Immature natural killer cell (primary cell): Measurements from ENCODE around the gene IGF2BP3. TPM values are rescaled to one million over a fixed set of nuclear protein-coding genes. Genes with fewer than 3 reads are reported as not detected.
"Not testable (repeated sequence)": the region's sequence is repeated elsewhere in the genome, so short reads cannot be mapped to it uniquely, and the experiment has no call there.

Experiments
- DNase-seq, 3 donors: peaks; one replicate each; pipeline ENCODE4 v3.0.0; 2022; ENCODE audit warnings: mixed read lengths in 1 of 3
- H3K27ac Mint-ChIP-seq, 6 donors: one replicate each; pipeline ENCODE4 v1.8.0; 2020; ENCODE audit warnings: mixed read lengths in 6 of 6, mild to moderate bottlenecking in 5 of 6, inconsistent platforms in 4 of 6, moderate library complexity in 3 of 6
- H3K27me3 Mint-ChIP-seq, 3 donors: one replicate each; pipeline ENCODE4 v1.8.0; 2020 to 2021; ENCODE audit warnings: low read depth in 3 of 3, mild to moderate bottlenecking in 3 of 3, mixed read lengths in 3 of 3, moderate library complexity in 3 of 3, inconsistent platforms in 1 of 3
- H3K36me3 Mint-ChIP-seq, 3 donors: one replicate each; pipeline ENCODE4 v1.8.0; 2020; ENCODE audit warnings: mixed read lengths in 3 of 3, inconsistent platforms in 2 of 3, mild to moderate bottlenecking in 2 of 3
- H3K4me1 Mint-ChIP-seq, 2 donors: one replicate each; pipeline ENCODE4 v1.8.0; 2020; ENCODE audit warnings: inconsistent platforms in 2 of 2, mild to moderate bottlenecking in 2 of 2, mixed read lengths in 2 of 2, moderate library complexity in 1 of 2
- H3K4me3 Mint-ChIP-seq, 5 donors: one replicate each; pipeline ENCODE4 v1.8.0; 2020; ENCODE audit warnings: mild to moderate bottlenecking in 5 of 5, mixed read lengths in 5 of 5, inconsistent platforms in 3 of 5, moderate library complexity in 3 of 5
- H3K9me3 Mint-ChIP-seq, 6 donors: one replicate each; pipeline ENCODE4 v1.8.0; 2020; ENCODE audit warnings: mild to moderate bottlenecking in 6 of 6, mixed read lengths in 6 of 6, inconsistent platforms in 4 of 6, moderate library complexity in 3 of 6
- polyA plus RNA-seq, 3 donors: library from polyadenylated mRNA; unstranded; fragments of 300-500 nt; fragmentation: Illumina TruSeq; gene quantifications; one replicate each; pipeline ENCODE4 v1.2.3, GENCODE V29; 2021

IGF2BP3 gene
- polyA plus RNA-seq, 3 donors from 2014 or later: 0.76 TPM; not detected in 2

DNA sequence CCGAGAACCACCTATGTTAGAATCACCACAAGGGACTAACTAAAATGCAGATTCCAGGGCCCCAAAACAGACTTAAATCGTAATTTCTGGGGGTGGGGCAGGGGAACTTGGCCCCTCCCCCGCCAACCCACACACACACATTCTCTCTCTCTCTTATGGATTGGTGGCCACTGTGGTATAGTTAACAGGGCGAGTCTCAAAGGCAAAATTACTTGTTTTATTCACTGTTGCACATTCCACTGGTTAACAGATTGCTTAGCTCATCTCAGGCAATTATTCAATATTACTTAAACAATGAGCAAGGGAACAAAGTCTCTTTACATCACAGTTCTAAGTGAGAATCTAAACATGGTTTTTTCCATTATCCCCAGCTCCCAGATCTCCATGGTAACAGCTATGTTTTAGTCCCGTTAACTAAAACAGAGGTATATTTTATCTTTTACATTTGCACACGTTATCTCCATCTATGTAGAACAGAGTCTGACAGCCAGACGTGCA lies 38.5 kb downstream of the IGF2BP3 start:
- H3K27ac Mint-ChIP-seq: no peak overlapping the region
- no peaks in the 10 kb centered on the region for H3K36me3 Mint-ChIP-seq
- no peaks in the 10 kb centered on the region for H3K4me1 Mint-ChIP-seq
- H3K27me3 Mint-ChIP-seq: peaks cover 0 to 3% (median 1%) of the 10 kb centered on the region in 3 donors
- H3K4me3 Mint-ChIP-seq: no peak overlapping the region
- no peak for DNase-seq
- H3K9me3 Mint-ChIP-seq: no peaks in the 10 kb centered on the region

GRCh38 chr7:23430893-23431259 lies 39.4 kb downstream of the IGF2BP3 start:
- Mint-ChIP-seq H3K4me1 (no peaks in the 10 kb centered on the region), H3K27me3 (peaks cover 0 to 3% (median 1%) of the 10 kb centered on the region in 3 donors), H3K9me3 (no peaks in the 10 kb centered on the region), H3K36me3 (no peaks in the 10 kb centered on the region), H3K4me3 (no peak overlapping the region), H3K27ac (no peak overlapping the region)
- no peak for DNase-seq

DNA sequence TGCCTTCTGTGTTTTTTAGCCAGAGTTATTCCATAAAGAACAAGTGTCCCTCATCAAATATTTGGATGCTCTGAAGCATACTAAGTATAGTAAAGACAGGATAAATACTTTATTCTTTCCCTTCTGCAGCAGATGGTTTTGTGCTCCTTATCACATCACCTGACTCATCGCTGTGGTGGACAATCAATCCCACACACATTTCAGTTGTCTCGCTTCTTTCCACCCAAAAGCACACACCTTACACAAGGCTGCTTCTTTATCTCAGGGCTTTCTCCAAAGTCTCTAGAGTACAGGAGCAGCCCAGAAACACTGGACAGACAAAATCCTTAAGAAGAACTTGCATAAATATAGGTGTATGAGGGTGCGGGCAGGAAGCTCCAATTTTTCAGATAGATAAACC lies 43.4 kb downstream of the IGF2BP3 start:
- Mint-ChIP-seq H3K27ac (no peak overlapping the region), H3K9me3 (no peaks in the 10 kb centered on the region), H3K4me3 (no peak overlapping the region), H3K36me3 (no peaks in the 10 kb centered on the region), H3K27me3 (peaks cover 0 to 5% (median 3%) of the 10 kb centered on the region in 3 donors), H3K4me1 (no peaks in the 10 kb centered on the region)
- DNase-seq: no peak

DNA sequence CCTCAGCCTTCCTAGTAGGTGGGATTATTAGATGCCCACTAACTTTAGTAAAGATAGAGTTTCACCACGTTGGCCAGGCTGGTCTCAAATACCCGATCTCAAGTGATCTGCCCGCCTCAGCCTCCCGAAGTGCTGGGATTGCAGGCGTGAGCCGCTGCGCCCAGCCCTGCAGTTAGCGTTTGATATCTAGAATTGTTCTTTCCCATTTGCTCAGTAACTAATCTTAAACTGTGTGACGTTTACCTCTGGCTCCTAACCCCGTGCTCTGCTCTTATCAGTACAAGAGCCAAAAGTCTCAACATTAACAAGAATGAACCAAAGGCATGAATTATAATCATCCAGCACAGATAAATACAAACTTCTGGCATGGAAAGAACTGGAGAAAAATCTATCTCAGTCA lies 47.4 kb downstream of the IGF2BP3 start:
- Mint-ChIP-seq H3K36me3 (no peaks in the 10 kb centered on the region), H3K9me3 (no peaks in the 10 kb centered on the region), H3K27ac (no peak overlapping the region), H3K4me1 (no peaks in the 10 kb centered on the region), H3K4me3 (no peak overlapping the region), H3K27me3 (peaks cover 0 to 5% (median 5%) of the 10 kb centered on the region in 3 donors)
- no peak for DNase-seq

GRCh38 chr7:23422384-23422783 lies 47.9 kb downstream of the IGF2BP3 start:
- Mint-ChIP-seq H3K4me3 (no peak overlapping the region), H3K9me3 (no peaks in the 10 kb centered on the region), H3K36me3 (no peaks in the 10 kb centered on the region), H3K4me1 (no peaks in the 10 kb centered on the region), H3K27ac (no peak overlapping the region), H3K27me3 (peaks cover 0 to 5% (median 5%) of the 10 kb centered on the region in 3 donors)
- DNase-seq: no peak

DNA sequence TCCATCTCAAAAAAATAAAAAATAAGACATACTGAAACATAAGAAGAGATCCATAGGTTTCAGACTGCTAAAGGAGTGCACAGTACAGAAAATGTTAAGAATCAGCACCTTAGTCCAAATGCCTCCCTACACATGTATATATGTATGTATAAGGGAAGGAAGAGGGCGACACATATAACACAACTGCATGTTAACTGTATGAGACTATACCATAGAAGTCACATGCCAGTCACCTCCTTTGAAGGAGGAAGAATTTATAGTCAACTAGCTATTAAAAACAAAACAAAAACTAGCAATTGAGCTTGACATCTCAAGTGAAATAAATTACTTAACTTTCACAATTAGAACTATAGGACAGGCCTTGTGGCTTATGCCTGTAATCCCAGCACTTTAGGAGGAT lies 50.4 kb downstream of the IGF2BP3 start:
- Mint-ChIP-seq H3K4me3 (no peak overlapping the region), H3K36me3 (no peaks in the 10 kb centered on the region), H3K9me3 (no peaks in the 10 kb centered on the region), H3K27ac (no peak overlapping the region), H3K4me1 (no peaks in the 10 kb centered on the region), H3K27me3 (peaks cover 2 to 17% (median 5%) of the 10 kb centered on the region in 3 donors)
- DNase-seq: no peak

DNA sequence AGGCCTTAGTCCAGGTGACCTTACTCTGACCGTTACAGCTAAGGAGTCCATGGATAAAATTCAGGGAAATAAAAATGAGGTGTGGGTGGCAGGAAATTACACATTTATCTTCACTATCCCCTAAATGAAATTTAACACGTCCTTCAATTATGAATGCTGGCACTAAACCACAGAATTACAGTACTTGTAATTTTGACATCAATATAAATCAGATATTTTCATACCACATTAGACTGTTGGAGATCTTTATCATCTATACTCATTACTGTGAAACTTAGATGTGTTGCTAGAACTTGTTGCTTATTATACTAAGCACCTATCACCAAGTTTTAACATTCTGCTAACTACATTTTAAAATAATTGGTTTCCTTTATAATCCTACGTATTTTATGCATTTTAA lies 51.1 kb downstream of the IGF2BP3 start:
- Mint-ChIP-seq H3K9me3 (no peaks in the 10 kb centered on the region), H3K4me1 (no peaks in the 10 kb centered on the region), H3K4me3 (no peak overlapping the region), H3K36me3 (no peaks in the 10 kb centered on the region), H3K27ac (no peak overlapping the region), H3K27me3 (peaks cover 2 to 21% (median 5%) of the 10 kb centered on the region in 3 donors)
- DNase-seq: no peak

DNA sequence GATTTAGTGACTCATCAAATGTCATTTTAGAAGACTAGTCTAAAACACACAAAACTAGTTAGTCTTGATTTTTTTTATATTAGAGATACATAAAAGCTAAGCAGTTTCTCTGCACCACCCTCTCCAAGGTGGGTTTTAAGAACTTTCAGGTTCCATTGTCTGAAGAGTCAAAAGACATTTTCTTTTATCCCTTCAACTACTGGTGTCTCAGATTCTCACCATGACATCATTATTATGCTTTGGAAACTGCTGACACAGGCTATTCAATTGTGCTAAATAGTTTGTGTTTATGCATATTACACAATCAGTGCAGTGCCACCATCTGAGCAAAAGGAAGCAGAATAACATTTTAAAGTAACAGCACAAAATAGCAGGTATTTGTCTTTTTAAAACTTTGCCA lies 52.2 kb downstream of the IGF2BP3 start:
- no peak overlapping the region for H3K27ac Mint-ChIP-seq
- H3K4me1 Mint-ChIP-seq: no peaks in the 10 kb centered on the region
- peaks cover 2 to 21% (median 5%) of the 10 kb centered on the region in 3 donors for H3K27me3 Mint-ChIP-seq
- no peaks in the 10 kb centered on the region for H3K36me3 Mint-ChIP-seq
- no peak overlapping the region for H3K4me3 Mint-ChIP-seq
- no peaks in the 10 kb centered on the region for H3K9me3 Mint-ChIP-seq
- DNase-seq: no peak

GRCh38 chr7:23415198-23415597 lies 55.1 kb downstream of the IGF2BP3 start:
- no peak for DNase-seq
- peaks cover 2 to 16% (median 2%) of the 10 kb centered on the region in 3 donors for H3K27me3 Mint-ChIP-seq
- H3K9me3 Mint-ChIP-seq: no peaks in the 10 kb centered on the region
- H3K27ac Mint-ChIP-seq: no peak overlapping the region
- no peak overlapping the region for H3K4me3 Mint-ChIP-seq
- no peaks in the 10 kb centered on the region for H3K4me1 Mint-ChIP-seq
- no peaks in the 10 kb centered on the region for H3K36me3 Mint-ChIP-seq

GRCh38 chr7:23410446-23411183 lies 59.7 kb downstream of the IGF2BP3 start:
- no peak for DNase-seq
- H3K4me1 Mint-ChIP-seq: no peaks in the 10 kb centered on the region
- H3K9me3 Mint-ChIP-seq: peaks cover 0 to 10% (median 0%) of the 10 kb centered on the region in 6 donors
- H3K36me3 Mint-ChIP-seq: no peaks in the 10 kb centered on the region
- H3K27me3 Mint-ChIP-seq: peaks cover 0 to 15% (median 6%) of the 10 kb centered on the region in 3 donors
- no peak overlapping the region for H3K4me3 Mint-ChIP-seq
- H3K27ac Mint-ChIP-seq: no peak overlapping the region

DNA sequence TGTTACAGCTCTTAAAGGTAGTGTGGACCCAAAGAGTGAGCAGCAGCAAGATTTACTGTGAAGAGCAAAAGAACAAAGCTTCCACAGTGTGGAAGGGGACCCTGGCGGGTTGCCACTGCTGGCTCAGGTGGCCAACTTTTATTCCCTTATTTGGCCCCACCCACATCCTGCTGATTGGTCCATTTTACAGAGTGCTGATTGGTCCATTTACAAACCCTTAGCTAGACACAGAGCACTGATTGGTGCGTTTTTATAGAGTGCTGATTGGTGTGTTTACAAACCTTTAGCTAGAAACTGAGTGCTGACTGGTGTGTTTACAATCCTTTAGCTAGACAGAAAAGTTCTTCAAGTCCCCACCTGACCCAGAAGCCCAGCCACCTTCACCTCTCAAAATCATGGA lies 63.7 kb downstream of the IGF2BP3 start:
- H3K4me1 Mint-ChIP-seq, H3K27me3 Mint-ChIP-seq, H3K9me3 Mint-ChIP-seq, H3K27ac Mint-ChIP-seq, H3K36me3 Mint-ChIP-seq, H3K4me3 Mint-ChIP-seq, DNase-seq: not testable (repeated sequence)

DNA sequence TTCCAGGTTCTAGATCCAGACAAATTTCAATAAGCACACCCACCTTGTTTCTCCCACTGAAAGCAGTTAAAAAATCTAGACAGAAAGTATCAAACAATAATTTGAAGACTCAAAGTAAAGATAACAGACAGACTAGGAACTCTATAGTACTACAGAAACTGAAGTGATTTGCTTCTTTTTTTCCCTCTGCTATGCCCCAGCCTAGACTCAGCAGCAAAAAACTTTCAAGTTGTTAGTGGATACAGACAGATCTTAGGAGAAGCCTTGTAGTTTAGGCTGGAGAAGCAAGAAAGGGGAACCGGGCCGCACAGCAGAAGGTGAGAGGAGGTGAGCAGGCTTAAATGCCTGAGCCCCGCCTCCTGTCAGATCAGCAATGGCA lies 65.1 kb downstream of the IGF2BP3 start:
- H3K27me3 Mint-ChIP-seq: peaks cover 3 to 8% (median 6%) of the 10 kb centered on the region in 3 donors
- no peak overlapping the region for H3K27ac Mint-ChIP-seq
- no peak for DNase-seq
- H3K36me3 Mint-ChIP-seq: no peaks in the 10 kb centered on the region
- no peak overlapping the region for H3K4me3 Mint-ChIP-seq
- peaks cover 0 to 10% (median 0%) of the 10 kb centered on the region in 6 donors for H3K9me3 Mint-ChIP-seq
- no peaks in the 10 kb centered on the region for H3K4me1 Mint-ChIP-seq

GRCh38 chr7:23404546-23405239 lies 65.6 kb downstream of the IGF2BP3 start:
- H3K36me3 Mint-ChIP-seq: no peaks in the 10 kb centered on the region
- no peak overlapping the region for H3K27ac Mint-ChIP-seq
- peaks cover 0 to 10% (median 0%) of the 10 kb centered on the region in 6 donors for H3K9me3 Mint-ChIP-seq
- peaks cover 3 to 9% (median 6%) of the 10 kb centered on the region in 3 donors for H3K27me3 Mint-ChIP-seq
- no peaks in the 10 kb centered on the region for H3K4me1 Mint-ChIP-seq
- DNase-seq: no peak
- H3K4me3 Mint-ChIP-seq: no peak overlapping the region

DNA sequence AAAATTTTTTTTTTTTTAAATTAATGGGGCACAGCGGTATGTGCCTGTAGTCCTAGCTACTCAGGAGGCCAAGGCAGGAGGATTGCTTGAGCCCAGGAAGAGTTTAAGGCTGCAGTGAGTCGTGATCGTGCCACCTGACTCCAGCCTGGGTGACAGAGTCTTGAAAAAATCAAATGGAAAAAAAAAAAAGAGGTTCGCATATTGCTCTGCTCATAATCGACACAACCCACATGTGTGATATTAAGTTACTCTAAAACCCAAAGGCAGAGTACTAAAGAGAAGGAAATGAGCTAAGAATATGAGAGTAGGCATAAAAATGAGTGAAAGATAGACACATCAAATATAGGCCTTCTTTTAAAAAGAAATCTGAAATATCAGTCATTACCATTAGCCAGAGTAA lies 66.3 kb downstream of the IGF2BP3 start:
- Mint-ChIP-seq H3K27me3 (peaks cover 5 to 6% (median 6%) of the 10 kb centered on the region in 3 donors), H3K36me3 (no peaks in the 10 kb centered on the region), H3K9me3 (peaks cover 0 to 10% (median 0%) of the 10 kb centered on the region in 6 donors), H3K27ac (no peak overlapping the region), H3K4me3 (no peak overlapping the region), H3K4me1 (no peaks in the 10 kb centered on the region)
- no peak for DNase-seq
